ELF-1 (cell line): ENCODE data around the gene PES1.
A peak's percentile ranks its signal among the peaks of the same experiment; 100 is the strongest.
"Not testable (repeated sequence)": the region's sequence is repeated elsewhere in the genome, so short reads cannot be mapped to it uniquely, and the experiment has no call there.

Experiments
- DNase-seq: peaks from one replicate; pipeline ENCODE4 v3.0.0-alpha.2; 2016; ENCODE audit warnings: low read depth, low spot score

The PES1 gene

GRCh38 chr22:30555282-30556210, 36.2 kb downstream of the PES1 start:
- no peak for DNase-seq

- no peak for DNase-seq
Measured at GRCh38 chr22:30553971-30554370, 37.7 kb downstream of the PES1 start.

- no peak for DNase-seq
Measured at GRCh38 chr22:30552719-30553118, 39.0 kb downstream of the PES1 start.

- DNase-seq: not testable (repeated sequence)
Measured at GRCh38 chr22:30551813-30552212, 39.9 kb downstream of the PES1 start.

- DNase-seq: no peak
Measured at GRCh38 chr22:30547188-30547587, 44.5 kb downstream of the PES1 start.

GRCh38 chr22:30546616-30547015, 45.1 kb downstream of the PES1 start, which contains the start of gene SEC14L6:
Gene SEC14L6, minus strand, starts transcription at chr22:30546741. Its CDS starts 59 bp downstream, at chr22:30546682.
- no peak for DNase-seq

- DNase-seq: no peak
Measured at GRCh38 chr22:30542811-30543188, 48.9 kb downstream of the PES1 start.

GRCh38 chr22:30541961-30542810, 49.5 kb downstream of the PES1 start:
- DNase-seq: peak; percentile 48

GRCh38 chr22:30541511-30541910, 50.2 kb downstream of the PES1 start:
- not testable (repeated sequence) for DNase-seq

GRCh38 chr22:30539368-30539767, 52.3 kb downstream of the PES1 start:
- DNase-seq: no peak

GRCh38 chr22:30538280-30538679, 53.4 kb downstream of the PES1 start:
- no peak for DNase-seq

GRCh38 chr22:30537083-30537731, 54.5 kb downstream of the PES1 start:
- DNase-seq: no peak

- no peak for DNase-seq
Measured at GRCh38 chr22:30535182-30535581, 56.5 kb downstream of the PES1 start.

- DNase-seq: no peak
Measured at GRCh38 chr22:30531651-30532608, 59.8 kb downstream of the PES1 start.

- no peak for DNase-seq
Measured at GRCh38 chr22:30526656-30527055, 65.1 kb downstream of the PES1 start.
